A673 (cell line): ENCODE measurements around the gene RSRC1.

Experiments used
- EZH2 ChIP-seq: fragments of 200-600 bp; sonication (generic); IDR thresholded peaks from 2 replicates; pipeline ENCODE4 v1.6.1; 2017; ENCODE audit warnings: borderline replicate concordance, low read depth, mild to moderate bottlenecking, mixed read lengths, antibody characterized with exemption, low read length; ENCODE audit not compliant: poor library complexity, severe bottlenecking
- TF ChIP-seq, protein P1 (sequence below): fragments of 300-800, 200-600 bp; sonication (generic); conservative IDR thresholded peaks from 2 replicates; pipeline ENCODE4 v1.5.1; 2017; ENCODE audit warnings: low read depth, mild to moderate bottlenecking, antibody characterized with exemption, low read length, moderate library complexity, mixed read lengths

DNA sequence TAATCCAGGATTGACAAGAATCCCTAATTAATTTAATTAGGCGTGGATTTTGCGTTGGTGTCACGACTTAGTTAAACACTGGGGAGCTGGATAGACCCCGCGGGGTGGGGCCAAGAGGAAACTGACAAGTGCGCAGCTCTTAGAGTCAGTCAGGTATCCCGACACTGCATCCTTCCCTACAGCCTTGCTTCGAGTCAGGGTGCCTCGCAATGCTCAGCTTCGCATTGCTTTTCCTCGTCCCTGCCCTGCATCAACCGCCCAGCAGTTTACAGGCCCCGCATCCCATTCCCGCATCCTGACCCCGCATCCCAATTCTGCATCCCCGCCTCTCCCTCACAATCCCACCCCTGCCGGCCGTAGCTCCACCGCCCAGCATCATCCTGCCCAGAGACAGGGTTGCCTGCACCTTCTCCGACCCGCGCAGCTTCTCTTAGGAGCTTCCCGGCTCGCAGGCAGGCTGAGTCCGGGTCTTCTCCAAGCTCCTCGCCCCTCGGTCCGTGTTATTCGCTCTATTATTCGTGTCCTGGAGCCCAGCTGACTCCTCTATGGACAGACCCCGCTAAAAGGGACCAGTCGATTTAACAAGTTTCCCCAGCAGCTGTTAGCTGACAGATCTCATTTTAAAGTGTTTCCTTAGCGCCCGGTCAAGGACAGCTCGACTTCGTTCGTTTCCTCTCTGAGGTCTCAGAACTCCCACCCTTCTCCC, 3.0 kb upstream of the RSRC1 start:
- TF ChIP-seq, protein P1, sequence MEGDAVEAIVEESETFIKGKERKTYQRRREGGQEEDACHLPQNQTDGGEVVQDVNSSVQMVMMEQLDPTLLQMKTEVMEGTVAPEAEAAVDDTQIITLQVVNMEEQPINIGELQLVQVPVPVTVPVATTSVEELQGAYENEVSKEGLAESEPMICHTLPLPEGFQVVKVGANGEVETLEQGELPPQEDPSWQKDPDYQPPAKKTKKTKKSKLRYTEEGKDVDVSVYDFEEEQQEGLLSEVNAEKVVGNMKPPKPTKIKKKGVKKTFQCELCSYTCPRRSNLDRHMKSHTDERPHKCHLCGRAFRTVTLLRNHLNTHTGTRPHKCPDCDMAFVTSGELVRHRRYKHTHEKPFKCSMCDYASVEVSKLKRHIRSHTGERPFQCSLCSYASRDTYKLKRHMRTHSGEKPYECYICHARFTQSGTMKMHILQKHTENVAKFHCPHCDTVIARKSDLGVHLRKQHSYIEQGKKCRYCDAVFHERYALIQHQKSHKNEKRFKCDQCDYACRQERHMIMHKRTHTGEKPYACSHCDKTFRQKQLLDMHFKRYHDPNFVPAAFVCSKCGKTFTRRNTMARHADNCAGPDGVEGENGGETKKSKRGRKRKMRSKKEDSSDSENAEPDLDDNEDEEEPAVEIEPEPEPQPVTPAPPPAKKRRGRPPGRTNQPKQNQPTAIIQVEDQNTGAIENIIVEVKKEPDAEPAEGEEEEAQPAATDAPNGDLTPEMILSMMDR = no peak
- no peak for TF ChIP-seq EZH2
